Esophagus mucosa (tissue), 1 donor: ENCODE measurements around the gene SOS1. TPM values are rescaled to one million over a fixed set of nuclear protein-coding genes. Genes with fewer than 3 reads are reported as not detected.
"Not testable (repeated sequence)": the region's sequence is repeated elsewhere in the genome, so short reads cannot be mapped to it uniquely, and the experiment has no call there.

Experiments
- ATAC-seq: fragments of 200-7000 bp; cut with Tn5 transposase; one replicate; pipeline ENCODE4 v1.9.1; 2020
- total RNA-seq: library from RNA; stranded (reverse); gene quantifications from one replicate; pipeline ENCODE4 v1.2.4, GENCODE V29; 2023
- donor health status: DM: yes; HTN: yes; CAD: no.

The SOS1 gene
- total RNA-seq, 1 donor from 2014 or later = 19.6 TPM

DNA sequence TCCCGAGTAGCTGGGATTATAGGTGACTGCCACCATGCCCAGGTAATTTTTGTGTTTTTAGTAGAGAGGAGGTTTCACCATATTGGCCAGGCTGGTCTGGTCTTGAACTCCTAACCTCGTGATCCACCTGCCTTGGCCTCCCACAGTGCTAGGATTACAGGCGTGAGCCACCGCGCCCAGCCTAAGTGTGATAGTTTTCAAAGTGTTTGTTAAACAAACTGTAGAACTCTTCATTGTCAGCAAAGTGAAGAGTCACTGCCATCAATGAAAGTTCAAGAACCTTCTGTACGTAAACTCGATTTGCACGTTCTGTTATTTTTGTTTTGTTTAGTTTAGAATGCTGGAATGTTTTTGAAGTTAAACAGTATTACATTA, 18.0 kb upstream of the SOS1 start:
- ATAC-seq = no peak

DNA sequence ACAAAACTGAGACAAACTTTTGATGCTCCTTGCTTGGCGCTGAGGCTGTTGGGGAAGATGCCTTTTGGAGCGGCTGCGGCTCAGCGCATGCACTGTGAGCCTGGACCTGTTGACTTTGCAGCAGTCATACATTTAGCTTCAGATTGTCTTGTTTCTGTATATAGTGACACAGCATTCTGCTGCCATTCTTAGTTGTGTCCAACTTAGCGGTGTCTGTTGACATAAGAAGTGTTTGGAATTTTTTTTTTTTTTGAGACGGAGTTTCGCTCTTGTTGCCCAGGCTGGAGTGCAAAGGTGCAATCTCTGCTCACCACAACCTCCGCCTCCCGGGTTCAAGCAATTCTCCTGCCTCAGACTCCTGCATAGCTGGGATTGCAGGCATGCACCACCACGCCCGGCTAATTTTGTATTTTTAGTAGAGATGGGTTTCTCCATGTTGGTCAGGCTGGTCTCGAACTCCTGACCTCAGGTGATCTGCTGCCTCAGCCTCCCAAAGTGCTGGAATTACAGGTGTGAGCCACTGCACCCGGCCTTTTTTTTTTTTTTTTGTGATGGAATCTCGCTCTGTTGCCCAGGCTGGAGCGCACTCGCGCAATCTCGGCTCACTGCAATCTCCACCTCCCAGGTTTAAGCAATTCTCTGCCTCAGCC, 17.5 kb upstream of the SOS1 start:
- not testable (repeated sequence) for ATAC-seq

DNA sequence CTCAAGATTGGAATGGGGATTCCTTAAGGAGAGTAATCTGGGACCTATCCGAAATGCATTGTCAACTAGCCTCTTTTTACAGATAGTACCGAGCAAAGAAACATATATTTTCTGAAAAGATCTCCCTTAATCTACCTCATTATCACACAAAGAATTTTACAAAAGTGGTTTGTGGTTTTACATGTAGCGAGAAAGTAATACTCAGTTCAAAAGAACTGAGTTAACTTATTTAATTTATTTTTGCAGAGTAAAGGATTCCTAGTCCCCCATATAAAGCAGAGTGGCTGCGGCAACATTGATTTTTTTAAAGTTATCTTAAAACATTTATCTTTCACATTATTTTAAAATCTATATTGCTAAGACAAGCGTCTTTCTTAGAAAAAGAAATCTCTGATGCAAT, 15.9 kb upstream of the SOS1 start:
- ATAC-seq = no peak

- ATAC-seq = no peak
Observed at GRCh38 chr2:39135690-39136259, 14.9 kb upstream of the SOS1 start.

- no peak for ATAC-seq
Observed at GRCh38 chr2:39133215-39133851, 12.5 kb upstream of the SOS1 start.

DNA sequence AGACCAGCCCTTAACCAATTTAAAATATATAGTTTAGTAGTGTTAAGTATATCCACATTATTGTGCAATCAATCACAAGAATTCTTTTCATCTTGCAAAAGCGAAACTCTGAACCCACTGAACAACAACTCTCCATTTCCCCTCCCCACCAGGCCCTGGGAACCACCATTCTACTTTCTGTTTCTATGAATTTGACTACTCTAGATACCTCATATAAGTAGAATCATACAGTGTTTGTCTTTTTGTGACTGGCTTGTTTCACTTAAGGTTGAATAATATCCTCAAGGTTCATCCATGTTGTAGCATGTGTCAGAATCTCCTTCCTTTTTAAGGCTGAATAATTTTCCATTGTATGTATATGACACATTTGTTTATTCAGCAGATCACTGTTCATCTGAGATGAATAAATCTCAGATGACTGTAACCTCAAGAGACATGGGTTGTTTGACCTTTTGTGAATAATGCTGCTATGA, 8.1 kb upstream of the SOS1 start:
- ATAC-seq = peak; percentile 43

DNA sequence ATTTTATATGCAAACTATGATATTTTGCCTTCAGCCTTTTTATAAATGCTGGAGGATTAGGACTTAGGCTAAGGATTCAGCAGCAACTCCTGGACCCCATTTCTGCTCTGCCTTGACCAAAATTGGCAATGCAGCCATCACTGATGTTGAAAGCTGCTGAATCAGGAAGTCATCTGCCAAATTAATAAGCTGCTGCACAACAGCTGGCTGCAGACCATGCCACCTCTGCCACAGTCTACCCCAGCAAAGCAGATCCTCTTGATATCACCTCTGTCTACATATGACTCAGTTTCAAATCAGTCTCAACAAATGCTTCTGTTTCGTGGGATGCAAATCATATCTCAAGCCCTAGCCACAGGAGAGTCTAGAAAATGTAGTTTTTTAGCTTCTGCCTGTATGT, 7.1 kb upstream of the SOS1 start:
- no peak for ATAC-seq

DNA sequence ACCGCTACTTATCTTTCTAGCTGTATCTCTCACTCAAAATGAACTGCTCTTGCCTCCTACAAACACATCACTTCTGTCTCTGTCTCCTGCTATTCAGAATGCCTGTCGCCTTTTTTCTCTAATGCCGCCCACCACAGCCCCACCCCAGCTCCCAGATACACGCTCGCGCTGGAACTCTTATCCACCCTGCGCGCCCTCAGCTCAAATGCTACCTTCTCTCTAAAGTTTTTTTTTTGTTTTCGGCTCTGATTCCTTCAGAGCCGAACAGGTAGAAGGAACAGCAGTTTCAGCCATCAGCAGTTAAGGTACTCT, 3.9 kb upstream of the SOS1 start:
- ATAC-seq = peak; percentile 1

- peak; percentile 92 for ATAC-seq
Observed at GRCh38 chr2:39124000-39124745, 3.3 kb upstream of the SOS1 start.

DNA sequence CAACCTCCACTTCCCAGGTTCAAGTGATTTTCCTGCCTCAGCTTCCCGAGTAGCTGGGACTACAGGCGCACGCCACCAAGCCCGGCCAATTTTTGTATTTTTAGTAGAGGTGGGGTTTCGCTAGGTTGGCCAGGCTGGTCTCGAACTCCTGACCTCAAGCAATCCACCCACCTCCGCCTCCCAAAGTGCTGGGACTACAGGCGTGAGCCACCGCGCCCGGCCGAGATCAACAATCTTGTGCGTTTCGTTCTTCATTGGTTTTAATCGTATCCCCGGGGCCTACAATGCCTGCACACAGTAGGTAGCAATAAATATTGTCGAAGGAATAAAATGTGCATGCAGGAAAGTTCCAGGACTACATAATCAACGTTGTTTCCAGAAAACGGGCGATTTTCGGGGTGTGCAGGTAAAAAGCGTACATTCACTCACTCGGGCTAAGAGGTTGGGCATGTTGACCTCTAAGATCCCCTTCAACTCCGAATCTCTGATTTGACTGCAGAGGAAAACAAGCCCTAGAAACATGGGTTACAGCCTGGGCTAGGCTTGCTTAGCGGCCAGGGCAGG, 2.7 kb upstream of the SOS1 start:
- no peak for ATAC-seq

DNA sequence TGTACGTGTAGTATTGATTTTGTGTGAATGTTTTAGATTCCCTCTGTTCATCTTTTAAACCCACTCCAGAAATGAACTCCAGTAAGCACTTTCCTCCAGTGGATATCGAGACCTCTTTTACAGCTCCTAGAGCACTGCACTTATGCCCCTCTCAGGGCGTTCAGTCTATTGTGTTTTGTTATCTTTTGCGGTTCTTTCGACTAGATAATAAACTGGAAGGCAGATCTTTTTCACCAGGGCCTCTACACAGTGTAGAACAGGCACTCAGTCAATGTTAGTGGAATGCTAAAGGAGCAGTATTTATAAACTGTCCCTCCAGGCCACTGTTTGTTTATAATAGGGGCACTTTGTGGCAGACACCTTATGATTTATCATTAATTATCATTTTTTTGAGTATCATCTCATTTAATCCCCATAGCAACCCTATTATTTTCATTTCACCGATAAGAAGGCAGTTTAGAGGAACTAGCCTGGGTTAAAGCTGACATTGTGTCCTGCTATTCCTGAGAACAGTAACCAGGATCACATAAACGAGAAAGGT, 742 bp upstream of the SOS1 start:
- no peak for ATAC-seq

DNA sequence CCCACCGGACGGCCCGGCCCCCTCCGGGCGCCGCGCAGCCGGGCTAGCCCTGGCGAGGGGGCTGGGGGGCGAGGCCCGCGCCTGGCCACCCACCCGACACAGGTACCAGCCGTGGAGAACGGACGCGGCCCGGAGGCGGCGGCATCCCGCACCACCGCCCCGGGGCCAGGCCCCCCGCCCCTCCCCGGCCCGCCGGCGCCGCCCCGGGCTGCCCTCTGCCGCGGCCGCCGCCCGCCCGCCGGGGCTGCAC, 405 bp downstream of the SOS1 start:
- no peak for ATAC-seq

GRCh38 chr2:39119732-39120520, 925 bp downstream of the SOS1 start:
- ATAC-seq = peak; percentile 59

GRCh38 chr2:39118786-39119499, 1.9 kb downstream of the SOS1 start:
- ATAC-seq = no peak

DNA sequence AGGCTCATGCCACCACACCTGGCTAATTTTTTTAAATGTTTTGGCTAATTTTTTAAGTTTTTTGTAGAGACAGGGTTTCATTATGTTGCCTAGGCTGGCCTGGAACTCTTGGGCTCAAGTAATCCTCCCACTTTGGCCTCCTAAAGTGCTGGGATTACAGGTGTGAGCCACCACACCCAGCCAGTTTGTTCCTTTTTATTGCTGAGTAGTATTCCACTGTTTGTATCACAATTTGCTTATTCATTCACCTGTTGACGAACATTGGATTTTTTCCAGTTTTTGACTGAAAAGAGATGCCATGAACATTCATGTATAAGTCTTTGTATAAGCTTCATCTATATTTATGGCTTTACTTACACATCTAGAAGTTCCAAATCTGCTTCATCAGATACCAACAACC, 5.3 kb downstream of the SOS1 start:
- no peak for ATAC-seq

DNA sequence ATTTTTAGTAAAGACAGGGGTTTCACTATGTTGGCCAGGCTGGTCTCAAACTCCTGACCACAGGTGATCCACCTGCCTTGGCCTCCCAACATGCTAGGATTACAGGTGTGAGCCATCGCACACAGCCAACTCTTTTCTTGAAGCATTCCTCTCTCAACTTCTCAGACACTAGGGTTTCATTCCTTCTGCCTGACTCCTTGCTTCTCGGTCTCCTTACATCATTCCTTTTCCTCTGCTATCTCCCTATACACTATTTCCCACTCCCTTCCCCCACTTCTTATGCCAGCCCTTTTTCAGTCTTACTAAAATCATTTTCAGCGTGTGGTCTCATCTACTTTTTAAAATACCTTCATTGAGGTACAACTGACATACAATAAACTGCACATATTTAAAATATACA, 6.1 kb downstream of the SOS1 start:
- no peak for ATAC-seq

- no peak for ATAC-seq
Observed at GRCh38 chr2:39109537-39109936, 11.3 kb downstream of the SOS1 start.

- ATAC-seq = no peak
Observed at GRCh38 chr2:39108377-39108776, 12.5 kb downstream of the SOS1 start.

GRCh38 chr2:39107724-39108273, 13.1 kb downstream of the SOS1 start:
- ATAC-seq = no peak

- no peak for ATAC-seq
Observed at GRCh38 chr2:39107156-39107555, 13.7 kb downstream of the SOS1 start.
